GM18867 (cell line): ENCODE data around the gene DAZAP2.
A peak's percentile ranks its signal among the peaks of the same experiment; 100 is the strongest.
"Not testable (repeated sequence)": the region's sequence is repeated elsewhere in the genome, so short reads cannot be mapped to it uniquely, and the experiment has no call there.

Experiments used
- ATAC-seq: cut with Tn5 transposase; IDR thresholded peaks from one replicate; pipeline ENCODE4 v1.9.1; 2021; ENCODE audit warnings: mild to moderate bottlenecking, moderate library complexity; ENCODE audit not compliant: unreplicated experiment

The DAZAP2 gene

GRCh38 chr12:51217133-51217967 is 21.3 kb upstream of the DAZAP2 start:
- peak; percentile 52 for ATAC-seq

- ATAC-seq: peak; percentile 79
Observed at GRCh38 chr12:51217968-51218606, 20.5 kb upstream of the DAZAP2 start, which contains the start of gene POU6F1. Gene POU6F1 (minus strand): TSS chr12:51218062. CDS start chr12:51206836, 11,226 bp downstream.

GRCh38 chr12:51218607-51219161 is 19.9 kb upstream of the DAZAP2 start:
- no peak for ATAC-seq

DNA sequence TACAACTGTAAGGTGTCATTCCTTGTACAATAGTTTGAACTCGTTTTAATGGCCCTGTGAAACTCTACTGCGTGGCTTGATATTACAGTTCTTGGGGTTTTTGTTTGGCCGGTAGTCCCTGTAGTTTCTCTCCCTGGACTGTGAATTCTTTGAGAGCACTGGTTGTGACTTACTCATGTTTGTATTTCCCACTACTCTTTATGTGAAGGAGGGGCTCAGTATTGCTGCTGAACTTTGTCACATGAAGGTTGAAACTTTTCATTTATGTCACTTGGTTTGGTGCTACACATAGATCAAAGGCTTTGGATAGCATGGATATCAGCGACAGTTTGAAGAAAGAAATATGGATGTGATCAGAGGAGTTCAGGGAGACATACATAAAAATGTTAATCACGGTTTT is 19.3 kb upstream of the DAZAP2 start:
- no peak for ATAC-seq

GRCh38 chr12:51219857-51220256 is 18.8 kb upstream of the DAZAP2 start:
- ATAC-seq: not testable (repeated sequence)

DNA sequence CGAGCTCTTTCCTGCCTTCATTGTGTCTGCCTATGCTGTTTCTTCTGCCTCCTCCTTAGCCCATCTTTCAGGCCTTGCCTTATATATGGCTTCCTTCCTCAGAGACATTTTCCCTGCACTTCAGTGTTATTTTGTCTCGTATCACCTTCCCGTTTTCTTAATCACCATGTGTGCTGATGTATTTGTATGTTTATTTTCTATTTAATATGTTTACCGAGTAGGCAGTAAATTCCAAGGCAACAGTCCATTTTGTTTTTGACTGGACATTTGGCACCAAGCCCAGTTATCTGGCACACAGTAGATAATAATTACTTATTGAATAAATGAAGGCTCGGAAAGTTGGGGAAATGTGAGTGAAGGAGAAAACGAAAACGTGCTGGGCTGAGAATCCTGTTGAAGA is 16.2 kb upstream of the DAZAP2 start:
- ATAC-seq: no peak

DNA sequence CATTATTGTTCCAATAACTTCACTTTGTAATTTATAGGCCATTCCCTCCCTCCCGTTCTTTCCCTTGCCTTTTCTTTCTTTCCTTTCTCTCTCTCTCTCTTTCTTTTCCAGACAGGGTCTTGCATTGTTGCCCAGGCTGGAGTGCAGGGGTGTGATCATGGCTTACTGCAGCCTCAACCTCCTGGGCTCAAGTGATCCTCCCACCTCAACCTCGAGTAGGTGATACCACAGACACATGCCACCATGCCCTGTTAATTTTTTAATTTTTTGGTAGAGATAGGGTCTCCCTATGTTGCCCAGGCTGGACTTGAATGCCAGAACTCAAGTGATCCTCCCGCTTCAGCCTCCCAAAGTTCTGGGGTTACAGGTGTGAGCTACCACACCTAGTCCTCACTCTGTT is 14.0 kb upstream of the DAZAP2 start:
- no peak for ATAC-seq

GRCh38 chr12:51225234-51225633 is 13.4 kb upstream of the DAZAP2 start:
- ATAC-seq: no peak

DNA sequence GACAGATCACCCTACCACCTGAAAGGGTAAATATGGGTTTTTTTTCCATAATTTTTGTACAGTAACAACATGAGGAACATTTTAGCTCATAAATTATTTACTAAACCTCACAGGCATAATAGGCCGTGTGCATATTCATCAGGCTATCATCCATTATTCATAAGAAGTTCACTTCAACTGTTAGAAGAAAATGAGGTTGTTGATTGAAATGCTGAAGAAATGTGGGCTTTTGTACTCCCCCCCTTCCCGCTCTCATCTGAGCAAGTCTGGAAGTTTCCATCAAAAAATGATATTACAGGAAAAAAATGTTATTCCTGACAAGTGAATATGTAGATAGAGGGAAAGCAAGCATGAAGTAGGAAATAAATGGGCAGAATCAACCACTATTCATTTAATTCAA is 12.9 kb upstream of the DAZAP2 start:
- ATAC-seq: no peak

DNA sequence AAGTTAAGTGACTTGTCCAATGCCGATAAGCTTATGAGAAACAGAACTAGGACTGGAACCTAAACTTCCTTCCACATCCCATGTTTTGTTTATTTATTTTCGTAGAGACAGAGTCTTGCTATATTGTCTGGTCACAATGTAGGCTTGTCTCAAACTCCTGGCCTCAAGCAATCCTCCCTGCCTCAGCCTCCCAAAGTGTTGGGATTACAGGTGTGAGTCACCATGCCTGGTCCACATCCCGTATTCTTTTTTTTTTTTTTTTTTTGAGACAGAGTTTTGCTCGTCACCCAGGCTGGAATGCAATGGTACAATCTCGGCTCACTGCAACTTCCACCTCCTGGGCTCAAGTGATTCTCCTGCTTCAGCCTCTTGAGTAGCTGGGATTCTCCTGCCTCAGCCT is 11.5 kb upstream of the DAZAP2 start:
- ATAC-seq: not testable (repeated sequence)

GRCh38 chr12:51227962-51228361 is 10.7 kb upstream of the DAZAP2 start:
- ATAC-seq: no peak

- ATAC-seq: no peak
Observed at GRCh38 chr12:51229116-51229809, 9.4 kb upstream of the DAZAP2 start.

- no peak for ATAC-seq
Observed at GRCh38 chr12:51232642-51233041, 6.0 kb upstream of the DAZAP2 start.

DNA sequence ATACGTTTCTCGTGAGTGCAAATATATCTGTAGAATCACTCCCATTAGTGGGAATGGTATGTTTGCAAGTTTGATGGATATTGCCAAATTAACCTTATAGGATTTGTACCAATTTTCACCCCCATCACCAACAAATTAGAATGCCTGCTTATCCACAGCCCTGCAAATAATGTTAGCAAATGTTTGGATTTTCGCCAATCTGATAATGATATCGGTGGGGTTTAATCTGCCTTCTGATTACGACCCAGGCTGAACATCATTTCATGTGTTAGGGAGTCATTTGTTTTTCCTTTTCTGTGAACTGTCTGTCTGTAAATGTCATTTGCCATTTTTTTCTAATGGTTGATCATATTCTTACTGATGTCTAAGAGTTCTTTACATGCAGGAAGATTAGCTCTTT is 4.1 kb upstream of the DAZAP2 start:
- ATAC-seq: no peak

GRCh38 chr12:51238037-51238509 is 553 bp upstream of the DAZAP2 start:
- no peak for ATAC-seq

DNA sequence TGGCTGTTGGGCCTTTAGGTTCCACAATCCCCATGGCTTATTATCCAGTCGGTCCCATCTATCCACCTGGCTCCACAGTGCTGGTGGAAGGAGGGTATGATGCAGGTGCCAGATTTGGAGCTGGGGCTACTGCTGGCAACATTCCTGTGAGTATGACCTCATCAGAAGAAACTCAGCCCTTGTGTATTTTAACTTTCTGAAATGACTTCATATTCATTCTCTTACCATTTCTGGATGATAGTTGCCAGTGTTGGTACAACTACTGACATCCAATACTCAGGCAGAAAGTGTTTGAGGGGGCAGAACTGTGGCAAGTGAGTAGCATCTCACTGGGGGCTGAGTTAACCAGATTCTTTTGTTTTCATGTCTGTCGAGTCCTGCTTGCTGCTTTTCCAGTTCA is 2.3 kb downstream of the DAZAP2 start:
- no peak for ATAC-seq

GRCh38 chr12:51242120-51242519 is 3.5 kb downstream of the DAZAP2 start:
- ATAC-seq: no peak

DNA sequence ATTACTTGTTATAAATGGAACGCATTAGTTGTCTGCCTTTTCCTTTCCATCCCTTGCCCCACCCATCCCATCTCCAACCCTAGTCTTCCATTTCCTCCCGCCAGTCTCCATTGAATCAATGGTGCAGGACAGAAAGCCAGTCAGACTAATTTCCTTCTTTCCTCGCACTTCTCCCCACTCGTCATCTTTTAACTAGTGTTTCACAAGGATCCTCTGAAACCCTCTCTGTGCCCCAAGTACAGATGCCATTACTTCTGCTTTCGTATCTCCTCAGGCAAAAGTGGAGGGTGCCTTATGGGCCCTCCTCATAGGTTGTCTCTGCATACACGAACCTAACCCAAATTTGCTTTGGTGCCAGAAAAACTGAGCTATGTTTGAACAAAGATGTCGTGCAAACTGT is 4.2 kb downstream of the DAZAP2 start:
- no peak for ATAC-seq

- ATAC-seq: no peak
Observed at GRCh38 chr12:51244269-51244668, 5.6 kb downstream of the DAZAP2 start.

DNA sequence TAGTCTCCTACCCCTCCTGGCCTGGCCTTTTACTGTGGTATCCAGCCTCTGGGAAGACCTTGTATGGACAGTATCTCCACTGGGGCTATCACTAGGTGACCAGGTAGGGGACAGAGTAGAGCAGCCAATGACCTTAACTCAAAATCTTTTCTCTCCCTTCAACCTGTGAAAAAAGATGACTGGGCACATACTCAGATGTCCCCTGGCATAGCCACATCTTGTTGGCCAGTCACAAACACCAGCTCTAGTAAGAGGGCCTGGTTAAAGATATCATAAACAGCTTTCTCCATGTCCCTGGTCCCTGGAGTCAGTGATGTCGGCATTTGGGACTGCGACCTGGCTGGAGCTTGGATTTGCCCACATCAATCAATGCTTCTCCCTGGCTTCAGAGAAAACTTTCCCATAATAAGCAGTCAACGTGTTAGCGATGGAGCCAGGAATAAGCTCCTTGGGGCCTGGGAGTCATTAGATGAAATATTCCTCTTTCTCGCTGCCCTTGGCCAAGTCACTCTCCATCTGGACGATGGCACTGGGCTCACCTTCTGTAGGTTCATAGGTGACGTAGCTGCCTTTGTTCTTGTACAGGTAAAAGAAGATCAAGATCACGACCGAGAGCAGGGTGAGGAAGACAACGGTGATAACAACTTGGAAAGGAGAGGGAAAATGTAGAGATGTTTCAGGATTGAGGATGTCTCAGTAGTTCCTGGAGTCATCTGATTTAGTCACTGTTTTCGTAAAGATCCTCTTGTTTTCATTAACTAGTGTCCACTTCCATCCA is 7.0 kb downstream of the DAZAP2 start:
- no peak for ATAC-seq
